GM19395 (cell line): ENCODE results near the gene C3orf33.
A peak's percentile ranks its signal among the peaks of the same experiment; 100 is the strongest.
"Not testable (repeated sequence)": the region's sequence is repeated elsewhere in the genome, so short reads cannot be mapped to it uniquely, and the experiment has no call there.

ENCODE experiments used
- ATAC-seq: cut with Tn5 transposase; IDR thresholded peaks from one replicate; pipeline ENCODE4 v1.9.1; 2021; ENCODE audit warnings: mild to moderate bottlenecking, moderate library complexity; ENCODE audit not compliant: unreplicated experiment

C3orf33 gene, protein sequence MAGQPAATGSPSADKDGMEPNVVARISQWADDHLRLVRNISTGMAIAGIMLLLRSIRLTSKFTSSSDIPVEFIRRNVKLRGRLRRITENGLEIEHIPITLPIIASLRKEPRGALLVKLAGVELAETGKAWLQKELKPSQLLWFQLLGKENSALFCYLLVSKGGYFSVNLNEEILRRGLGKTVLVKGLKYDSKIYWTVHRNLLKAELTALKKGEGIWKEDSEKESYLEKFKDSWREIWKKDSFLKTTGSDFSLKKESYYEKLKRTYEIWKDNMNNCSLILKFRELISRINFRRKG

DNA sequence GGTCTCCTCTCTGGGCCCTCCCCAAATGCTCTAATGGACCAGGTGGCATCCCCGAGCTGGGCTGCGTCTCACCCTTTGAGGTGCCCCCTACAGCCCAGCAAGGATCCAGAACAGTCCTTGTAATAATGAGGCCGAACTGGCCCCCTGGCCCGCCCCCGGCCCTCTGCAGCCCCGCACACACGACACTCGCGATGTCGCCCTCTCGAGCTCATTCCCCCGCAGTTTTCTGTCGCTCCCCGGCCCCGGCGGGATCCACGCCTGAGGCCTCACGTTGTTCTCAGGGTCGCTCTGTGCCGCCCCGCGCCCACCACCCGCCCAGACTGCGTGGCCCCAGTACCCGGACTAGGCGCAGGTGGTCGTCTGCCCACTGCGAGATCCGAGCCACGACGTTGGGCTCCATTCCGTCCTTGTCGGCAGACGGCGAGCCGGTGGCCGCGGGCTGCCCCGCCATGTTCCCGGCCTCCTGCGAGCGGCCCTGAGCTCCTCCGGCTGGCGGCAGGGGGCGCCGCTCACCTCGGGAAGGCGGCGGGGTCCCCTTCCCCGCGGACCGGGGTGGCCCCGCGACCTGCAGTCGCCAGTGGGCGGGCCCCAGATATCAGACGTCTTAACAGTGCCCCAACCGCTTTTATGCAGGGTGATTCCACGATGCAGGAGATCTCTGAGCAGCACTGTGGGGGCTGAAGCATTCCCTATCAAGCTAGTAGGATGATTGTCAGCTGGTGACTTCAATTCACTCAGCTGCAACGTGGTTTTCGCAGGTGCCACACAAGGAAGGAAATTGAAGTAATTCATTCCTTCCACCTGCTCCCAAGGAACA lies at the start of gene C3orf33:
C3orf33 (minus strand) TSS at position 477 of the 817 bp plus-strand sequence; CDS start at position 451, 26 bp downstream.
- ATAC-seq = peak; percentile 95

DNA sequence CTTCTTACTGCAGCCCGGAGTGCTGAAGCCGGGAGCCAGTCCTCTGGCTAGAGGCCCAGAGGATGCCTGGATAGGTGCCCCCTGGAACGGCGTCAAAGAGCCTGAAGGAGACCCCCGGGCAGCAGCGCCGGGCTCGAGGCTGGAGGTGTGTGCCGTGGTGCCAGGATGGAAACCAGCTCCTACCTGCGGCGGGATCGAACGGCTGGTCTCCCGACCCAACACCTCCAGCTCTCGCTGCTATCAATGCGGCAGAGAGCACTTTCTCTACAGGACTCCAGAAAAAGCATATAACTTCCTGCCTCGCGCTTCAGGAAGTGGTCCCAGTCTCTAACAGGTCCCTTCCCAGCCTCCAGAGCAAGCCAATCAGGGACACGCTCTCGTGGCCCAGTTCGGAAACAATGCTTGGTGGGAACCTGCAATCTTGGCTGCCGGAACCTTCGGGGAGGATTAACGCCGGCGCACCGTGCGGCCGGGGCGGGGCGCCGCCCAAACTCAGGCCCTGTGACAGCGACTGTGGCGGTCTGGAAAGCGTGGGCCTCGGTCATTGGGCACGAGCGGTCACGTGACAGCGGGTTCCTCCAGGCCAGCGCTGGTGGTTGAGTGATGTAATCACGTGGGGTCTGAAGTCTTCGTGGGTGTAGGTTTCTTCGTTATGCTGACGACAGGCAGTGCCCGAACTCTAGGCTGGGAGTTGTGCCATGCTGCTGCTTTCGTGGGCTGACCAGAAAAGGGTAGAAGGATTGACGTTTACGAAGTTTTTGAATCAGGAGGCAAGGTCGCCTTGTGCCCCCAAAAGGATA lies 48.3 kb upstream of the C3orf33 start, which contains the start of gene SLC33A1:
SLC33A1 (minus strand) TSS at position 287 of the 800 bp plus-strand sequence. CDS start 430 bp downstream, outside the sequence.
- ATAC-seq = peak; percentile 96

DNA sequence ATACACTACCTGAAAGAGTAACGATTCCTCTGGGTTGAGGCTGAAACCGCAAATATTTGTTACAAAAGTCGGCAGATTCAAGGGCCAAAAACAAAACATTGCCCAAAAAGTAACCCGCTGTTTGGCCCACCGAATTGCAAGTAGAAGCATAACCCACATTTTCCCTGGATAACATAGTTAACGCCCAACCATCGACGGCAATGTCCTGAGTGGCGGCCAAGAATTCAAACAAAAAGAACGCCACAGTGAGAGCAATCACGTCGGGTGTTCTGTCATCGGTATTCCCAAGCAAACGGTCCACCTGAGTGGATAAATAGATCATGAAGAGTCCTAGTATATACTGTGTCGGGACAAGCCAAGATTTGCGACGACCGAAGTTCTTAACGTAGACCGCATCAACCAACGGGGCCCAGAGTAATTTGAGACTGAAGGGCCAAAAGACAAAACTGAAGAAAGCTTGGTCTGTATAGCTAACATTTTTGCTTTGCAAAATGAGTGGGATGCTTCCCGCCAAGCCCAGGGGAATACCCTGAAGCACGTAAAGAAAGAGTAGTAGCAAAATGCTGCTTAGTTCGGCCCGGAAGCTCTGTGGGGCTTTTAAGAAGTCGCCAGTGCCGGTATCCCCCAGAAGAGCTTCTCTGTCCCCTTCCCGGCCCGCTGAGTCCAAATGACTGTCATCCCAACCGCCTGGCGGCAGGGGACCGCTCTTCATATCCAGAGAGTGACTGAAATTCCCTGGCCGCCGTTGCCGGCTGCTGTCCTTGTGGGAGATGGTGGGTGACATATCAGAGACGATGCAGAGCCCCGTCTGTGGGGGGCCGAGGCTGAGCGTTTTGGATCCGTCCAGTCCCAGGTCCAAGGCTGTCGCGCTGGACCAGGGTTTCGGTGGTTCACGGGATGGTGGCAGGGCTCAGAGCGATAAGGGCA lies 47.4 kb upstream of the C3orf33 start:
- peak; percentile 13 for ATAC-seq

DNA sequence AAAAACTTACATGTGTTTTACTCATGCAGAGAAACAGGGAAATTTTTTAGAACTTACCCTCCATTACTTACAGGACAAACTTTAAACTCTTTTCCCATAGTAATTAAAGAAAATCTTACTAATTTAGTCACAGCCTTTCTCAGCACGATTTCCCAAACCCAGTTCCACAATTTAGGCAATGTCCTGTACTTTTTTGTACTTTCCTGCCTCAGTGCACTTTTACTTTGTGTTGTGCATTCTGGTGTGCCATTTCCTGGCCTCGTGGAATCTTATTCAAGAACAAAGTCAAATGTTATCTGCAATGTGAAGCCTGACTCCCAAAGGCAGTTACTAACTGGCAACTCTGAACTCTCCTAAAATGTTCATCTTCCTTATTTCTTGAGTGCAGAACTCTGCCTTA lies 46.3 kb upstream of the C3orf33 start:
- no peak for ATAC-seq

DNA sequence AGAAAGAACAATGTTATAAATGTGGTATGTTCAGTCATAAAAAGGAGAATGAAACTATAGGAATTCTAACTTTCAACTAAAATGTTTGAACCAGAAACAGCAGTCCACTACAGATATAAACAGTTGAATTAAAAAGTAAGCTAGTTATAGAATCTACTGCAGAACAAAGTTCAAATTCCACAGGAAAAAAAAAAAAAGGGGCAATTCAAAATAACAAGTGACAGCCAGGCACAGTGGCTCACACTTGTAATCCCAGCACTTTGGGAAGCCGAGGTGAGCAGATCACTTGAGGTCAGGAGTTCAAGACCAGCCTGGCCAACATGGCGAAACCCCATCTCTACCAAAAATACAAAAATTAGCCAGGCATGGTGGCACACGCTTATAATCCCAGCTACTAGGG lies 43.3 kb upstream of the C3orf33 start:
- not testable (repeated sequence) for ATAC-seq

DNA sequence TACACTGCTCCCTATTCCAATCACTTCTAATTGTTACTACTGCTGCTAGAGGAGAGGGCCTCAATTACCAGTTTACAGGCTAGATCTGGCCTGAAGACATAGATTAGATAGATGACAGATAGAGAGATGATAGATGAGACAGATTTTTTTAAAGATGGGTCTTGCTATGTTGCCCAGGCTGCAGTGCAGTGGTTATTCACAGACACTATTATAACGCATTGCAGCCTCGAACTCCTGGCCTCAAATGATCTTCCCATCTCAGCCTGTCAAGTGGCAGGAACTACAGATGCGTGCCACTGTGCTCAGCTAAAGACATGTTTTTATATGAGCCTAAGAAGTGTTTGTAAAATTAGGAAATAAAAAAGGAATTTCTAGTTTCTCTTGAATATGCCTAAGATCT lies 41.9 kb upstream of the C3orf33 start:
- no peak for ATAC-seq

DNA sequence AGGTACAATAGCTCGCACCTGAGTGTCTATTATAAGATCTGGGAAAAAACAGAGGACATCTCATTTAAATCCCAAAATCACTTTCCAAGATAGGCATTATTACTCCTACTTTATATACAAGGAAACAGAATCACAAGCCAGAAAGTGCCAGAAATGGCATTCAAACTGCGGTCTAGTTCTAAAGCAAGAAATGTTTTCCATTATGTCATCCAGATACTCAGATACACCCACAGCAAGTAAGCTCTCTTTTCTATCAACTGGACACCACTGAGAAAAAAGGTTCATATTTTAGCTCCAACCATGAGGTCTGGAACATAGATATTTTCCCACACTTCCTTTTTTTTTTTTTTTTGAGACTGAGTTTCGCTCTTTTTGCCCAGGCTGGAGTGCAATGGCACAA lies 40.0 kb upstream of the C3orf33 start:
- ATAC-seq = no peak

DNA sequence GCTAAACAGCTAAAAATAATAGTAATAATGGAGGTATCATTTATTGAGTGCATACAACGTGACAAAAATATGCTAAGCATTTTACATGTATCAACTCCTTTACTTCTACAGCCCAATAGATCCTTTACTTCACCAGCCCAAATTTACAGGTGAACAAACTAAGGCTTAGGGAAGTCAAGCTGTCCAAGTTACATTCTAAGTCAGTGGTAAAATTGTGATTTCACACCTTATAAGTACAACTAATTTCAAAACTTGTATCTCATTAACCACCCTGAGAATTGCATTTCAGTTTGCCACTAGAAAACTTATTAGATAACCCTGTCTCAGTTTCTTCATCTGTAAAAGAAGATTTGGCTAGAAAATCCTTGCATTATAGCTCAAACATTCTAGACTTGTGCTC lies 37.5 kb upstream of the C3orf33 start:
- no peak for ATAC-seq

DNA sequence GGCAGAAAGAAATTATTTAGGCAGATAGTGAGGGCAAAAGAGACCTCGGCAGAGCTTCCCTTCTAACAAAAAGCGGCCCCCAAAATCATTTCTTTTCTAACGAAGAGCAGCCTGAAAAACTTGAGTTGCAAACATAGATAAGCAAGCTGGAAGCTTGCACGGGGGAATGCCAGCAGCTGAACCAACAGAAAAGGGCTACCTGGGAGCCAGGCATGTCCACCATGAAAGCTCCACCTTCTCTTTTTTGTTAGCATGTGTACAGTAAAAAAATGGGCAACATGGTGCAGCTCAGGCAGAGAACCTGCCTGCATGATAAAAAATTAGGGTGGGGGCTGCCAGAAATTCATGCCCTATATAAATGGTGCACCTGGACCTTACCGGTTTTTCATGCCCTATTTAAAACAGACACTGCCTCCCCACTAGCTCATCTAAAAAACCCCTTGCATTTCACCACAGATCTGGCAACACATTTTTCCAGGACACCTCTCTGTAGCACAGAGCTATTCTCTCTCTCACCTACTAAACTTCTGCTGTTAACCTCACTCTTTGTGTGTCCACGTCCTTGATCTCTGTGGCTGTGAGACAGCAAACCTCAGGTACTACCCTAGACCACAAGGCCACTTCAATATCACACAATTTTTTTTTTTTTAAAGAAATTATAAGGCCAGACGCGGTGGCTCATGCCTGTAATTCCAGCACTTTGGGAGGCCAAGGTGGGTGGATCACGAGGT lies 29.4 kb upstream of the C3orf33 start:
- no peak for ATAC-seq

DNA sequence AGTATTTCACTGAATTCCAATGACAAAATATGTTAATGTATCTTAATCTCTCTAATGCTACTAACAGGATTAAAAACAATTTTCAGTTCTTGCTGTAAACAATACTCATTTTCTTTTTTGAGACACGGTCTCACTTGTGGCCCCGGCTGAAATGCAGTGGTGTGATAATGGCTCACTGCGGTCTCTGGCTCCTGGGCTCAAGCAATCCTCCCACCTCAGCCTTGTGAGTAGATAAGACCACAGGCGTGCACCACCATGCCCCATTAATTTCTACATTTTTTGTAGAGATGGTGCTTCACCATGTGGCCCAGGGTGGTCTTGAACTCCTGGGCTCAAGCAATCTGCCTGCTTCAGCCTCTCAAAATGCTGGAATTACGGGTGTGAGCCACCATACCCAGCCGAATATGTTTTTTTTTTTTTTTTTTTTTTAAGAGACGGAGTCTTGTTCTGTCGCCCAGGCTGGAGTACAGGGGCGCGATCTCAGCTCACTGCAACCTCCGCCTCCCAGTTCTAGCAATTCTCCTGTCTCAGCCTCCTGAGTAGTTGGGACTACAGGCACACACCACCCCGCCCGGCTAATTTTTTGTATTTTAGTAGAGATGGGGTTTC lies 22.5 kb upstream of the C3orf33 start:
- ATAC-seq = not testable (repeated sequence)

DNA sequence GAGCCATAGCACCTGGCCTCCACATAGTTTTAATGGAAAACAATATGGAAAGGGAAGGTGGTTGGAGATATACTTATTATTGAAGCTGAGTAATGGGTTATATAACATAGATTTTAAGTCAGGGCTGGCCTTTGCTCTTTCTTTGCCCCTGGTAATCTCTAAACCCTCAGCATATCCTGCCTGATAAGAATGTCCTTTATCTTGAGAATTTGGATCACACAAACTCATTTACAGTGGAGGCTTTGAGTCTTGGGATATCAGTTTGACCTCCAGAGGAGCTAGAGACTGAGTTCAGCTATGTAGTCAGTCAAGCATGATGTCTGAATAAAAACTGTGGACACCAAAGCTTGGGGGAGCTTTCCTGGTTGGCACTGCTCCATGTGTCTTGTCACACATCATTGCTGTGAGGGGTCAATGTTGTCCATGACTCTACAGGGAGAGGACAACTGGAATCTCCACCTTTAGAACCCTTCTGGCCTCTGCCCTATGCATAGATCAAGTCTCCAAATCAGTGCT lies 9.0 kb upstream of the C3orf33 start:
- no peak for ATAC-seq

DNA sequence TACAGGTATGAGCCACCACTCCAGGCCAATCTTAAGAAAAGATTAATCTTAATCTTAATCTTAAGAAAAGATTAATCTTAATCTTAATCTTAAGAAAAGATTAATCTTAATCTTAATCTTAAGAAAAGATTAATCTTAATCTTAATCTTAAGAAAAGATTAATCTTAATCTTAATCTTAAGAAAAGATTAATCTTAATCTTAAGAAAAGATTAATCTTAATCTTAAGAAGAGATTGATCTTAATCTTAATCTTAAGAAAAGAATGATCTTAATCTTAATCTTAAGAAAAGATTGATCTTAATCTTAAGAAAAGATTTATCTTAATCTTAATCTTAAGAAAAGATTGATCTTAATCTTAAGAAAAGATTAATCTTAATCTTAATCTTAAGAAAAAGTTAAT lies 7.1 kb upstream of the C3orf33 start:
- not testable (repeated sequence) for ATAC-seq

DNA sequence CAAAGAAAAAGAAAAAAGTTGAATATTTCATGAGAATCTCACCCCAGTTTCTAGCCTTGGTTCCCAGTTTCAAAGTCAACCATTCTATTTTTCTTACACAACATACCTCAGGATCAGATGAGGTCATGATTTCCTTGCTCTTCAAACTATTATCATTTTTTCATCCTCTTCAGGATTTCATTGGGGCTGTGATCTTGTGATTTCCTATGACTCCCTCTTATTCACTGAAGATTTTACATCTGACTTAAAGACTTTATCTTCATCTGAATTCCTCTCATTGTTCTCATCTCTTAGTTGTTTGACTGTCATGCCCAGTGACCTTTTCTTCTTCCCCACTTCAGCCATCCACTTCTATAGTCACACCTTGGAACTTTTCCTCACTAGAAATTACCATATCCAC lies 3.1 kb upstream of the C3orf33 start:
- ATAC-seq = no peak

DNA sequence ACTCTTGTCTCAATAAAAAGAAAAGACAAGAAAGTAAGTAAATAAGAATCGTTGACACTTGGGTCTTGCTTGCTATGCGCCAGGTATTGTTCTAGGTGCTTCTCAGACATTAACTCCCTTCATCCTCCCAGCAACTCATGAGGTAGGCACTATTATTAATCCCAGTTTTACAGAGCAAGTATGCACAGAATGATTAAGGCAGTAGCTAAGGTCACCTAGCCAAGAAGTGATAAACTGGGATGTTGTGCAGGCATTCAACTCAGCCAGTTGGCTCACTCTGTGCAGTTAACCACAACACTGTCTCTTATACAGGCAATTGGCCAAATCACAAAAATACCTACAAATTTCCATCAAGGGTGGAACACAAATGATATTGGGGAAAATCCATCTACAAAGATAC lies 1.7 kb upstream of the C3orf33 start:
- ATAC-seq = no peak

DNA sequence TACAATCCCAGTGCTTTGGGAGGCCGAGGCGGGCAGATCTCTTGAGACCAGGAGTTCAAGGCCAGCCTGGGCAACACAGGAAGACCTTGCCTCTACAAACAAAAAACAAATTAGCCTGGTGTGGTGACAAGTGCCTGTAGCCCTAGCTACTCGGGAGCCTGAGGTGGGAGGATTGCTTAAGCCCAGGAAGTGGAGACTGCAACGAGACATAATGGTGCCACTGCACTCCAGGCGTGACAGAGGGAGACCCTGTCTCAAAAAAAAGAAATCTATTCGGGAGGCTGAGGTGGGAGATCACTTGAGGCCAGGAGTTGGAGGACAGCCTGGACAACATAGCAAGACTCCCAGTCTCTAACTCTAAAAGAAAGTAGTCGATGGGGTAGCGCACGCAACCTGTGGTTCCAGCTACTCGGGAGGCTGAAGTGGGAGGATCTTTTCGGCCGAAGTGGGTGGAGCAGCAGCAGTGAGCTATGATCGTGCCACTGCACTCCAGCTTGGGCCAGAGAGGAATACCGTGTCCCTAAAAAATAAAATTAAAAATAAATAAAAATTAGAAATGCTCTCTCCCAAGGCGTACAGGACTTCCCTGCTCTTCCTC lies 775 bp downstream of the C3orf33 start:
- ATAC-seq = peak; percentile 34

DNA sequence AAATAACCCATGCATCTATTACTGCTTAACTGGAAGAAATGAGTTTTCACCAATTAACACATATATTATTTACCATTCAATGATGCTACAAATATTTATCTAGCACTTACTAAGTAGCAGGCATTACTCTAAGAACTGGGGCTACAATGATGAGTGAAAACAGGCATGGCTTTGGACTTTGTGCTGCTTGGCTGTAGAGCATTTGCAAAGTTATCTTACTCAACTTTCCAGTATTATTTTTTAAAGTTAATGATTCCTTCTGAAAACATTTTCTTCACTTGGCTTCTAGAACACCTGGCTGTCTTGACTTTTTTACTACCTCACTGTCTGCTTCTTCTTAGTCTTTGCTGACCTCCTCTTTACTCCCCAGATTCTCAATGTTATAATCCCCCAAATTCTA lies 1.8 kb downstream of the C3orf33 start:
- ATAC-seq = no peak

DNA sequence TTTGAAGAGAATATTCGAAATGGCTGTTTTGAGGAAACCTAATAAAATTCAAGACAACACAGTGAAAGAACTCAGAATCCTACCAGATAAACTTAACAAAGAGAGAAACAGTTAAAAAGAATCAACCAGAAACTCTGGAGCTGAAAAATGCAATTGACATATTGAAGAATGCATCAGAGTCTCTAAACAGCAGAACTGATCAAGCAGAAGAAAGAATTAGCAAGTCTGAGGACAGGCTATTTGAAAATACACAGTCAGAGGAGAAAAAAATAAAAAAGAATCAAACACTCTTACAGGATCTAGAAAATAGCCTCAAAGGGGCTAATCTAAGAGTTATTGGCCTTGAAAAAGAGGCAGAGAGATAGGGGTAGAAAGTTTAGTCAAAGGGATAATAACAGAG lies 13.5 kb downstream of the C3orf33 start:
- no peak for ATAC-seq

DNA sequence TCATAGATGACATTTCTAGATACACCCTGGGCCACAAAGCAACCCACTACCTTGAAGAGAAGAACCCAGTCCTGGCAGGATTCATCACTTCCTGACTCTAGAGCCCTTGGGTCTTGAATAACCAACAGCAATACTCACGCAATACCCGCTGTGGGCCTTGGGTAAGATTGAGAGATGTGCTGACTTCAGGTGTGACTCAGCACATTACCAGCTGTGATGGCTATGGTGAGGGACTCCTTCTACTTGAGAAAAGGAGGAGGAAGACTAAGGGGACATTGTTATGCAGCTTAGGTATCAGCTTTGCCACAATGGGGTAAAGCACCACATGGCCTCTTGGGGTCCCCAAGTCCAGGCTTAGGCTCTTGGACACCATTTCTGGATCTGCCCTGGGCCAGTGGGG lies 14.9 kb downstream of the C3orf33 start:
- ATAC-seq = no peak
